ENCODE results near the gene NSG2. TPM values are rescaled to one million over a fixed set of nuclear protein-coding genes. Genes with fewer than 3 reads are reported as not detected.
"Not testable (repeated sequence)": the region's sequence is repeated elsewhere in the genome, so short reads cannot be mapped to it uniquely, and the experiment has no call there.

NSG2 gene
- total RNA-seq, 2 donors from 2014 or later: not detected

- no peak overlapping the region for H3K27ac ChIP-seq
- no peak overlapping the region for H3K4me3 ChIP-seq
- ATAC-seq (ENCODE audit: insufficient number of reproducible peaks, low FRiP score, low read depth) (no peak), DNase-seq (ENCODE audit: low spot score) (no peak)
- no peaks in the 10 kb centered on the region for H3K4me1 ChIP-seq (ENCODE audit: control insufficient read depth in 1 of 2, low read depth in 2 of 2)
- no peaks in the 10 kb centered on the region for H3K9me3 ChIP-seq
- no peaks in the 10 kb centered on the region for H3K27me3 ChIP-seq (replicated peaks; ENCODE audit: insufficient read depth)
- no peaks in the 10 kb centered on the region for H3K36me3 ChIP-seq
- TF ChIP-seq, protein P1, sequence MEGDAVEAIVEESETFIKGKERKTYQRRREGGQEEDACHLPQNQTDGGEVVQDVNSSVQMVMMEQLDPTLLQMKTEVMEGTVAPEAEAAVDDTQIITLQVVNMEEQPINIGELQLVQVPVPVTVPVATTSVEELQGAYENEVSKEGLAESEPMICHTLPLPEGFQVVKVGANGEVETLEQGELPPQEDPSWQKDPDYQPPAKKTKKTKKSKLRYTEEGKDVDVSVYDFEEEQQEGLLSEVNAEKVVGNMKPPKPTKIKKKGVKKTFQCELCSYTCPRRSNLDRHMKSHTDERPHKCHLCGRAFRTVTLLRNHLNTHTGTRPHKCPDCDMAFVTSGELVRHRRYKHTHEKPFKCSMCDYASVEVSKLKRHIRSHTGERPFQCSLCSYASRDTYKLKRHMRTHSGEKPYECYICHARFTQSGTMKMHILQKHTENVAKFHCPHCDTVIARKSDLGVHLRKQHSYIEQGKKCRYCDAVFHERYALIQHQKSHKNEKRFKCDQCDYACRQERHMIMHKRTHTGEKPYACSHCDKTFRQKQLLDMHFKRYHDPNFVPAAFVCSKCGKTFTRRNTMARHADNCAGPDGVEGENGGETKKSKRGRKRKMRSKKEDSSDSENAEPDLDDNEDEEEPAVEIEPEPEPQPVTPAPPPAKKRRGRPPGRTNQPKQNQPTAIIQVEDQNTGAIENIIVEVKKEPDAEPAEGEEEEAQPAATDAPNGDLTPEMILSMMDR (IDR thresholded peaks at IDR 0.05): no peak
These were observed 36.6 kb upstream of the NSG2 start for GRCh38 chr5:174008922-174009321.

DNA sequence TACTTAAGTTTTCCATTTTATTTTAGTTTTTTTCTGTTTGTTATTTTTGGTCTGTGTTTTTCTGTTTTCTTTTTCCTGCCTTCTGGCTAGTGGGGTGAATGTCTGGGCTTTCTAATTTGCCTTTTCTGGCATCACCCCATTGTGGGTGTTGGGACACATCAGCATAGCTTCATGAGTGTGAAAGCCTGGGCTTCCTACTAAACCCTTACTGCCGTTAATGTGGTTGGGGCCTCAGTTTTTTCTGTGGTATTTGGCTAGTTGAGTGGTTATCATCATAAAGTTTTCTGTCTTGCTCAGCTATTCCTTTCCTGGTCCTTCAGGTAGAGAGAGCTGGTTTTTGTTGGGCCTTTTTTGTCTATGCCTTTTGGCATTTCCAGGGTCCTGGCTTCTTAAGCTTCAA, 35.1 kb upstream of the NSG2 start:
- no peak for ATAC-seq (ENCODE audit: insufficient number of reproducible peaks, low FRiP score, low read depth)
- H3K9me3 ChIP-seq: no peaks in the 10 kb centered on the region
- TF ChIP-seq, protein P1 (IDR thresholded peaks at IDR 0.05): no peak

GRCh38 chr5:174011441-174011840, 34.1 kb upstream of the NSG2 start:
- H3K4me1 ChIP-seq (ENCODE audit: control insufficient read depth in 1 of 2, low read depth in 2 of 2): no peaks in the 10 kb centered on the region
- TF ChIP-seq, protein P1 (IDR thresholded peaks at IDR 0.05): no peak
- DNase-seq (ENCODE audit: low spot score): no peak
- no peaks in the 10 kb centered on the region for H3K9me3 ChIP-seq
- ATAC-seq (ENCODE audit: insufficient number of reproducible peaks, low FRiP score, low read depth): no peak
- no peak overlapping the region for H3K27ac ChIP-seq
- H3K27me3 ChIP-seq (replicated peaks; ENCODE audit: insufficient read depth): no peaks in the 10 kb centered on the region
- H3K36me3 ChIP-seq: no peaks in the 10 kb centered on the region
- H3K4me3 ChIP-seq: no peak overlapping the region

More for the DNA sequence above, 35.1 kb upstream of the NSG2 start:
- Histone ChIP-seq H3K4me1 (ENCODE audit: control insufficient read depth in 1 of 2, low read depth in 2 of 2) (no peaks in the 10 kb centered on the region), H3K4me3 (no peak overlapping the region), H3K36me3 (no peaks in the 10 kb centered on the region), H3K27me3 (replicated peaks; ENCODE audit: insufficient read depth) (no peaks in the 10 kb centered on the region), H3K27ac (no peak overlapping the region)
- no peak for DNase-seq (ENCODE audit: low spot score)

DNA sequence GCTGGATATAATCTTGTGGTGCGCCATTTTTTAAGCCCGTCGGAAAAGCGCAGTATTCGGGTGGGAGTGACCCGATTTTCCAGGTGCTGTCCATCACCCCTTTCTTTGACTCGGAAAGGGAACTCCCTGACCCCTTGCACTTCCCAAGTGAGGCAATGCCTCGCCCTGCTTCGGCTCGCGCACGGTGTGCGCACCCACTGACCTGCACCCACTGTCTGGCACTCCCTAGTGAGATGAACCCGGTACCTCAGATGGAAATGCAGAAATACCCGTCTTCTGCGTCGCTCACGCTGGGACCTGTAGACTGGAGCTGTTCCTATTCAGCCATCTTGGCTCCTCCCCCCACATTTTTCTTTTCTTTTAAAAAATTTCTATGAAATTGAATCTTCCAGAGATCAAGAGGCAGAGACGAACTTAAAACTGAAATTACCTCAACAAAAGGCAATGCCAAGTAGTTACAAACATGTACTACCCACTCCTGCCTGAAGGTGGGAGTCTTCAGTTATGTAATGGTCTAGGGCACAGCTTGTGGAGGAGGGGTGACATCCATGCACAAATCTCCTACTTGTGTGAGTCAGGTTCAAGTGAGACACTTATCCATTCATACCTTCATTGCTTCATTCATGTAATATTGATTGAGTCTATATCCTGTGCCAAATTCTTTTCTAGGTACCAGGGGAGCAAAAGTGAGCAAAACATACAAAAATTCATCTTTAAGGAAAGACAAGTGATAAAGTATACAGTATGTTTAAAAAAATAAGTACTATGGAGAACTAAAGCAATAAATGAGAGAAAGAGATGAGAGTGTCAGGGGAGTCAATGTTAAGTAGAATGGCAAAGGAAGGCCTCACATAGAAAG, 25.2 kb upstream of the NSG2 start:
- H3K9me3 ChIP-seq; H3K27ac ChIP-seq; H3K4me1 ChIP-seq (ENCODE audit: control insufficient read depth in 1 of 2, low read depth in 2 of 2); H3K27me3 ChIP-seq (replicated peaks; ENCODE audit: insufficient read depth); H3K36me3 ChIP-seq; ATAC-seq (ENCODE audit: insufficient number of reproducible peaks, low FRiP score, low read depth); DNase-seq (ENCODE audit: low spot score); H3K4me3 ChIP-seq: not testable (repeated sequence)

GRCh38 chr5:174020928-174021304, 24.6 kb upstream of the NSG2 start:
- no peaks in the 10 kb centered on the region for H3K36me3 ChIP-seq
- H3K4me3 ChIP-seq: no peak overlapping the region
- no peak for DNase-seq (ENCODE audit: low spot score)
- TF ChIP-seq, protein P1 (IDR thresholded peaks at IDR 0.05): no peak
- no peak for ATAC-seq (ENCODE audit: insufficient number of reproducible peaks, low FRiP score, low read depth)
- no peak overlapping the region for H3K27ac ChIP-seq
- H3K9me3 ChIP-seq: no peaks in the 10 kb centered on the region
- H3K27me3 ChIP-seq (replicated peaks; ENCODE audit: insufficient read depth): no peaks in the 10 kb centered on the region
- no peaks in the 10 kb centered on the region for H3K4me1 ChIP-seq (ENCODE audit: control insufficient read depth in 1 of 2, low read depth in 2 of 2)

Measured in thoracic aorta (tissue), 2 donors.